ACHN (cell line): ENCODE data around the gene CHMP6.

ENCODE experiments used
- DNase-seq: peaks from one replicate; pipeline ENCODE4 v3.0.0-alpha.2; 2015
- in situ Hi-C: cut with HindIII; loops from 2 replicates; pipeline ENCODE4 v1.10.0; 2017; ENCODE audit warnings: low sequenced_read_pairs, low pct_ligation_motif_present, low pct_unique_long_range_greater_than_20kb

The CHMP6 gene

DNA sequence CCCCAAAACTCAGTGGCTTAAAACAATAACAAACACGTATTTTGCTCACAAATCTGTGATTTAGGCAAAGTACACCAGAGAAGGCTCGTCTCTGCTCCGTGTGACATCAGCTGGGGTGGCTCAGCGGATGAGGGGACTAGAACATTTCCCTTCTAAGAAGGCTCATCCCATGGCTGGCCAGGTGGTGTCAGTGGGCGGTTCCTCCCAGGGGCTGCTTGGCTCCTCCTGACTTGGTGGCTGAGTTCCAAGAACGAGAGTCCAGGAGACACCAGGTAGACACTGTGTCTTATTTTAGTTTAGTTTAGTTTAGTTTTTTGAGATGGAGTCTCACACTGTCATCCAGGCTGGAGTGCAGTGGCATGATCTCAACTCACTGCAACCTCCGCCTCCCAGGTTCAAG lies 5.6 kb upstream of the CHMP6 start:
- in situ Hi-C loops: no loop called here
- DNase-seq: no peak

DNA sequence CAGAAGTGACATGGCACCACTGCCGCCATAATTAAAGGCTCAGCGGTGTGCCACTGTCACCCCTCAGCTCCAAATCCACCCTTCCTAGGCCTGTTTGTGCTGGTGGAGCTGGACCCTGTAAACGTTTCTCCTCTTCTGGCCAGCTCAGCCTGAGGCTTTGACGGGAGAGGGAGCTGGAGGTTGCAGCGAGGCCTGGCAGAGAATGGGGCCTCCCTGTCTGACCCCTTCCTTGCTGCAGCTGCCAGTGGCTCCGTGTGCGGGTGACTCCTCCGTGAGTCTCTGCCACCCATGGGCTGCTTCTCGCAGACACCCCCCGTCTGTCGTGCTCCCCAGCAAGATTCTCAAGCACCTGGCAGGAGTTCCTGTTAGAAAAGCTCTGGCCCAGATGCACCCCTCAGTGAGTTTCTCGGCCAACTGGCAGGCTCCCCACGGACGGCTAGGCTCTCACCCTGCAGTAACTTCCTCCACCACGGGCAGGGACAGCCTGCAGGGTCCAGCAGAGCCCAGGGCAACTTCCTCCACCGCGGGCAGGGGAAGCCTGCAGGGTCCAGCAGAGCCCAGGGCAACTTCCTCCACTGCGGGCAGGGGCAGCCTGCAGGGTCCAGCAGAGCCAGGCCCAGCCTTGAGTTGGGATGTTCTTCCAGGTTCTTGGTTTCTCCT lies 4.7 kb upstream of the CHMP6 start:
- no peak for DNase-seq

DNA sequence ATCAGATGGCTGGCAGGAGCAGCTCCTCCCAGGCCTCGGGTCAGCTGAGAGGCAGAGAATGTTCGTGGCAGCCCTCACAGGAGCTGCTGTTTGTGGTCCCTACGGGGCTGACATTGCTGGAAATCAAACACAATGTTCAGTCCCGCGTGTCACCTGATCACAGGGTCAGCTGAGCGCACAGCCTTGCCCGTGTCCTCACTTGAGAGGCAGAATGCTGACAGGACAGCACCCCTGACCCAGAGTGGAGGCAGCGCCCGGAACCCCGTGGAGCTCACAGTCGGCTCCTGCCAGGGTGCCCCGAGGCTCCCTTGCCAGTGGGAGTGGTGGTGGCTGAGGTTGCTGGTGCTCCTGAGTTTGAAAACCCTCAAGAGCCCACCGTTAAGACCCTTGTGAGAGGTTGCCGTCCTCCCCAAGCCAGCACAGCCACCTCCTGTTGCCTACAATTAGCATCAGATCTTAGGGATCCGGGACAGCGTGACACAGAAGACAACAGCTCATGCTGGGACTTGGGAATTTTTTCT lies 3.6 kb upstream of the CHMP6 start:
- no peak for DNase-seq
- in situ Hi-C loops: no loop called here

More for the DNA sequence above, 4.7 kb upstream of the CHMP6 start:
- in situ Hi-C loops: no loop called here

DNA sequence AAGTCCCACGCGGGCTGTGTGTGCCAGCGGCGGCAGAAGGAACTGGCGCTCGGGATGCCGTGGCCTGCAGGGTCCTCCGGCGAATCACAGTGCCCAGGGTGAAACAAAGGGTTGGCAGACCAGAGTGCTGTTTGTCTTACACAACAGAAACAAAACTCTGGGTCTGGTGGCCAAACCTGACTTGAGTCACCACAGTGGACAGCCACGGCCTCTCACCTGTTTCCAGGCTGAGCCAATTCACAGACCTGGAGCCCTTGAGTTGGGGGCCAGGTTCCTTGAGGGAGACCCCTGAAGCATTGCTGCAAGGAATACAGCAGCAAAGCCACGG lies 2.1 kb upstream of the CHMP6 start:
- in situ Hi-C loops: no loop called here
- no peak for DNase-seq

DNA sequence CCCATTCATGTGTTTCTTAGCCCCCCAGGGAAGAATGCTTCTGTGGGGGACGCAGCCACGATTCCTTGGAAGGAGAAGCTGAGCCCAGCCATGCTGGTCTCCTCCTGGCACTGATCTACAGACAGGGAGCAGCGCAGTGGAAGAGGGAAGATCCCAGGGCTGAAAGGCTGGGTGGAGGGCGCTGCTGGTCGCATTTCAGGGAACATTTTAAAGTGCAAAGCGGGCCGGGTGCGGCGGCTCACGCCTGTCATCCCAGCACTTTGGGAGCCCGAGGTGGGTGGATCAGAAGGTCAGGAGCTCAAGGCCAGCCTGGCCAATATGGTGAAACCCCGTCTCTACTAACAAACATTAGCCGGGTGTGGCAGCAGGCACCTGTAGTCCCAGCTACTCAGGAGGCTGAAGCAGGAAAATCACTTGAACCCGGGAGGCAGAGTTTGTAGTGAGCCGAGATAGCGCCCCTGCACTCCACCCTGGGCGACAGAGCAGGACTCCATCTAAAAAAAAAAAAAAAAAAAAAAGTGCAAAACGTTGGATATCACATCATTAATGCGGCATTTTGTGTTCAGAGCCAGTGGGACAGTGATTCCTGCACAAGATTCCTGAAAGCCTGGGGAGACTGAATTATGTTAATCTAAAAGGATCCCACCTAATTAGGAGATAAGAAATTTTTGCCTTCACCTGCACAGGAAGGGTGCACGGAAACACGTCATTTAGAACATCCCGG lies 558 bp upstream of the CHMP6 start:
- in situ Hi-C loops: no loop called here
- DNase-seq: no peak

DNA sequence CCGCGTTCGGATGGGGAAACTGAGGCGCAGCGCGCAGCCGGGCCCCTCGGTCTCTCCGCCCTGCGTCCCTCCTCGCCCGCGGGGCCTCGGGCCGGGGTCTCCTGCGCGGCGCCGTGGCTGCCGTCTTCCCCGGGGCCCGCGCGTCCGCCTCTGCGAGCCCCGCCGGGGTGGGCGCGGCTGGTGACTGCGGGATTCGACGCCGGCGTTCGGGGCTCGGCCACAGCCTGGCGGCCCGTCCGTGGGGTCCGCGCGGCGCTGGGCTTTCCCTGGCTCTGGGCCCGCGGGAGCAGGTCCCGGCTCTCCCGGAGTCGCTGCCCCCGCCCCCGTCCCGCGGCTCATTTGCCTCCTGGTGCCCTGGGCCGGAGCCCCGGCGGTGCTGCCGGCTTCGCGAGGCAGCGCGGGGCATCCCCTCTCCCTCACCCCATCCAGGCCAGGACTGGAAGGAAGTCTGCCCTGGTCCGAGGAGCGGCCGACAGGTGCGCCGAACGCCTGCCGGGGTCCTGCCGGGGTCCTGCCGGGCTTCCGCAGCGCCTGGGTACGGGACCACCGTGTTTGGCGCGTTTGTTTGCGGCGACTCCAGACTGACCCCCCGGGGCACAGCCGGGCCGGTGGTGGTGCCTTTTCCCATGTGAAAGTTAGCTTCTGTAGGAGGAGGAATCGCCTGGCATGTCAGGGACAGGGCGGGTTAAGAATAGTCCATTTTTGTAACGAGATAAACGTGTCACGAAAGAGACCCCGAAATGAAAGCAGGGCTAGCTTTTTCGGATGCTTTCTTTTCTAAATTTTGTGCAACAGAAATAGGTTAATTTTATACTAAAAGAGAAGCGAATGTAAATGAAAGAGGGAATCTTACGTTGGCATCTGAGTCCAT lies 671 bp downstream of the CHMP6 start:
- DNase-seq: no peak
- in situ Hi-C loops: no loop called here

DNA sequence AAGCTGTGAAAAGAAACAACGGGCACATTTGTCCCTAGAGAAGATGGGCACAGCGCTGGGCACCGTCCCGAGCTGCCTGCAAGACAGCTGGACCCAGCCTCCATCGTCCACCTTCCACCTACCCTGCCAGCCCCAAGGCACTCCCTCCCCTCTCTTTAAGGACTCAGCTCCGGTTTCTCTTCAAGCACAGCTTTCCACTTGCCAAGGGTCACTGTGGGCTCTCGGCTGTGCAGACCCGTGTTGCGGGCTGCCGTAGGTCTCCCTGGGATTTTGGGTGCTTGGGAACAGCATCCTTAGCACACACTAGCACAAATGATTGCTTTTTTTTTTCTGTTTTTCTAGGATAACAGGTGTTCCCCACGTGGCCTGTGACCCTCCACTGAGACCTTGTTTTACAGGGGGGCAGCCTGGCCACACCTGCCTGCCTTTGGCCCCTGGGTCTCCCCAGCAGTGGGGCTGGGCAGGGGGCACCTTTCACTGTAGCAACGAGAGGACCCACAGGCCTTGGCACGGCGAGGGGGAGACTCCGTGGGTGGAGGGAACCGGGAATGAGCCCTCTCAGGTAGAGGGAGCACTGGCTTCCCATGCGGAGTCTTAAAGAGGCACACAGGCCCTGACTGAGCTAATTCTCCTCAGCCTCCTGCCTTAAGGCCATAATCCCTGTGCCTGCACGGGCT lies 1.4 kb downstream of the CHMP6 start:
- DNase-seq: peak; percentile 22

DNA sequence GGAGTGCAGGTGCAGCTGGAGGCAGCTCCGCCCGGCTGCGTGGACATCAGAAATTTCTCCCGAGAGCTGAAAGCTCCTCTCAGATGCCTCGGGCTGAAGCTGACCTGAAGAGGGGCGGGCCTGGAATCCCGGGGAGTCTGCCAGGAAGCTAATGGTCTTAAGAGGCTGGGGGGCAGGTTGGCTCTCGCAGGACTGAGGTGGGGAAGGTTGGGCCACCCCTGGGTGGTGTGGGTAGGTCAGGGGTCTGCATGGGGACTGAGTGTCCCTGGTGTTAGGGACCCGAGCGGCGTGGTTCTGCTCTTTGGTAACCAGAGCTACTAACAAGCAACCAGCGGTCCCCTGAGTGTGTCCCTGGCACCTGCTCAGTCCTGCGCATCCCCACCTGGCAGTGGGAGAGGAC lies 3.5 kb downstream of the CHMP6 start:
- in situ Hi-C loops: no loop called here
- DNase-seq: no peak

More for the DNA sequence above, 1.4 kb downstream of the CHMP6 start:
- in situ Hi-C loops: no loop called here

DNA sequence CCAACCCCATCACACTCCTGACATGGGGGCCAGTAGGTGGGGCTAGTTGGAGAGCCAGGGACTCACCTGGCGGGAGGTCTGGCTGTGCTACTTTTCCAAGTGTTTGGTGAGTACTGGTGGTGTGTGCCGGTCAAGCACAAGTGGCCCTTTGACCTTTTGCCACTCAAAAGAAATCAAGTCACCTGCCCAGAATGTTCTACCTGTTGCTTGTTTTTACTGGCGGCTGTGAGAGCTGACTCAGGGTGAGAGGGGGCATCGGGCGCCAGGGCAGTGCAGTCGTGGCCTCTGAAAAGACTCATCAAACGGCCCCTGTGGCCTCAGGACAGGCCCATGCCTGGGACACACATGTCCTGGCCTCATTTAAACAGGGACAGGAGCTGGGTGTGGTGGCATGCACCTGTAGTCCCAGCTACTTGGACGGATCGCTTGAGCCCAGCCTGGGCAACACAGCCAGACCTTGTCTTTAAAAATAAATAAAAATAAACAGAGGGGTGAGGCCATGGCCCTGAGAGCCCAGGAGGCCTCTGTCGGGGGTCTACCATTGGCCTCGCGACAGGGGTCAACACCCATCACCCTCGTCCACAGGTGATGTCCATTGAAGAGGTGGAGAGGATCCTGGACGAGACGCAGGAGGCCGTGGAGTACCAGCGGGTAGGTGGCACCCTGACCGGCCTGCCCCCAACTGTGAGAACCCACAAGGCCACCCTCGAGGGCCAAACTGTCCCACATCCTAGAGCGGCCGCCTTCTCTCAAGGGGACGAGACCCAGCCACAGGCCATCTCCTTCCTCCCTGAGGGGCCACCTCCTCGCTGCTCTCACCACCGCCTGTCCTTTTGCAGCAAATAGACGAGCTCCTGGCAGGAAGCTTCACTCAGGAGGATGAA lies 5.0 kb downstream of the CHMP6 start:
- in situ Hi-C loops: no loop called here
- DNase-seq: no peak

DNA sequence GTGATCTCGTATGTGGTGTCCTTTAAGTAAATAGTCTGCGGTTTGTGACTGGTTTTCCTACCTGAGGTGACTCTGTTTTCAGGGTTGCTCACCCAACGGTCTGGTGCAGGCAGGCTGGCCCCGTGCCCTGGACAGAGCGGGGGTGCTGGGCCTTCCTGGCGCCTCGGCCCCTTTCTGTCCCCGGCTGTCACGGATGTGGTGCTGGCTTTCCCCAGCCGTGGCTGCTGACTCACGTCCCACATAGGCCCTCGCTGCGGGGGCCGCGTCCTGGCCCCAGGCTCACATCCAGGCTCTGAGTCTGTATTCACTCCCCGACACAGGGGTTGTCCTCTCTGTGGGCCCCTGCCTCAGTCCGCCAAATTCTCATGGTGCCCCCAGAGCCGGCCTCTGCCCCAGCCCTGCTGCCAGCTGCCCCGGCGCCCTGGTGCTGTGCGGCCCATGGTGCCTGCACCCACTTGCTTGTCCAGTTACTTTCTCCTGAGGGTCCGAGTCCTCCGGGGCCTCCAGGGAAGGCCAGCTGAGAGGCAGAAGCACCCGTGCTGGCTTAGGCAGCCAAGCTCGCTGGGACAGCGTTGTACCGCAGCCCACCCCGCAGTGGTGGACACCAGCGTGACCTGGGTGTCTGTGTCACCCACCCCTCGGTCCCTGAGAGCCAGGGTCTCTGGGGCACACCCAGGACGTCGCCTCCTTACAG lies 5.9 kb downstream of the CHMP6 start:
- in situ Hi-C loops: no loop called here
- no peak for DNase-seq

DNA sequence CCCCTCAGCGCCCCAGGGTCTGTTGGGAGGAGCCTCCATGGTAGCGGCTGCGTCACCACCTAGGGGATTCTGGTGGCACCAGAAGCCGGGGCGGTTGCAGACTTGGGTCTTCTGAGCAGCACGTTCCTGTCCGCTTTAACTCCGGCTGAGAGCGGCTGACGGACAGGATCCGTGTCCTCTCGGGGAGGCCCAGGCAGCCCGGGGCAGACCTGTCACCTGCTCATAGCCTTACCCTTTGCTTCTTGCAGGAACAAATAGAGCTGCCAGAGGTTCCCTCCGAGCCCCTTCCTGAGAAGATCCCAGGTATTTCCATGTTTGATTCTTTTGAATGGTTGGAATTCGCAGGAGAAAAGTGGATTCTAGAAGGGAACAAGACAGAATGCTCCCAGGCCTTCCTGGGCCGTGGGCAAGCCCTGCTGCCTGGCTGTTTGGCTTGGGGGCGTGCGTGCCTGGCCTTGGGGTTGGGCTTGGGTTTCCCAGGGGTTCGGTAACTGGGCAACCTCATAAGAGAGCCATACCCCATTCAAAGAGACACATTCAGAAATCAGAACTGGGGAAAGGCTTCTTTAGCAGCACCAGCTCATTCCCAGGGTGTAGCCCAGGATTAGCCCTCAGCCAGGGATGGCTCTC lies 6.6 kb downstream of the CHMP6 start:
- in situ Hi-C loops: no loop called here
- no peak for DNase-seq

DNA sequence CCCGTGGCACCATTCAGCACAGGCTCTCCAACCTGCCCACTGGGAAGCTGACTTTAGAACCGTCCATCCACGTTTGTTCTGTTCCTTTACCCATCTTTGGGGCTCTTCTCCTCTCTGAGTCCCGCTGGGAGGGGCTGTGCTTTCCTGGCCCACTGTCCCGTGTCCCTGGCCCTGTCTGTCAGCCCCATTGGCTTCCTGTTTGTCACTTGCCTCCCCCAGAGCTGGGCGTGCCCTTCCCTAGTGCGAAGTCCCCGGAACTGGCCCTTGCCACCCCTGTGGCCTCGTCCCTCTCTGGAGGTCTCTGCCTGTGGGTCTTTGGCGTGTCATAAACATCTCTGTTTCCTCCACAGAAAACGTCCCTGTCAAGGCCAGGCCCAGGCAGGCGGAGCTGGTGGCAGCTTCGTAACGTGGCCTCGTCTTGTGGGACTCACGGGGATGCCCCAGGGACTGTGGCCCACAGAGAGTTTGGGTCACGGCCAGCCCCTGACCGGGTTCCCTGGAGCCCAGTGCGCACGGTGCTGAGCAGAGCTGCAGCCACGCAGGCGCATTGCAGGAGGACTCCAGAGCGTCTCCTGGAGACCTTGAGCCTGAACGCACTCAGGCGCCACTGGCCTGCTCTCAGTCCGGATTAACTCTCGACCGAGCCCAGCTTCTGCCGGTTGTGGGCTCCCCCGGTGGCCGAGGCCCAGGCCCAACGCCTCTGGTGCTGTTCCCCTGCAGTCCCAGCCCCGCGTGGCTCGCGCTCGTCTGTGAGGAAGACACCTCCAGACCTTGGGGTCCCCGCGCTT lies 7.3 kb downstream of the CHMP6 start:
- DNase-seq: no peak
- in situ Hi-C loops: no loop called here

DNA sequence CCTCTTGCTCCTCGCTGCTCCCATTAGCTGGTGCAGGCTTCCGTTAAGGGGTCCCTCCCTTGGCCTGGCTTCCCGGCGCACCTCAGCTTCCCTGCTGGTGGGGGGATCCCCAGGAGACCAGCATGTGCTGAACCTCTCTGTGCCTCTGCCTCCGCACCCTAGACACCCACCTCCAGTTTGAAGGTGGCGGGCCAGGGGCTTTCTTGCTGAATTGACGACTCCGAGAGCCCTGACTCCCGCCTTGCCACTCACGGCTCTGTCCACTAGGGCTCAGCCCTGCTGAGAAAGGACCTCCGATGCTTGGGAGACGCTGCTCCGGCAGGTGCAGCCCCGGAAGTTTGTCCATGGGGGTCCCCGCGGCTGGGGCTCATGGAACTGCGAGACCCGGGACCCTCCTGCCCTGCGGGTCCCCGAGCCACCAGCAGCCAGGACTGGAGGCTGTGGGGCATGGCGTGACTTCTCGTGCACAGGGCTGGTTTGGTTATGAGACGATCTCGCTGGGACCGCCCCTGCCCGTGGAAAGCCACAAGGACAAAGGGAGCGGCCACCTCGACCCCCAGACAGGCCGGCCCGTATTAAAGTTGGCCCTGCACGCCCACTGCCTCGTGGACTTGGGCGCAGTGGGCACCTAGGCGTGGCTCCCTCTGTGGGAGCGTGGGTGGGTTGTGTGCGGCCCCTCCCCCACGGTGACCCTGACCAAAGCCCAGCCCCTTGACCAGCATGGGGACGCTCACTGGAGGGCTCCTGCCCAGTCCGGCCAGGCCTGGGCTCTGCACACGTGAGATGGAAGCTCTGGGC lies 8.1 kb downstream of the CHMP6 start:
- in situ Hi-C loops: loop anchor here (25.0 kb wide), 1 partner anchor 113 kb away; no protein-coding TSS in a partner anchor

DNA sequence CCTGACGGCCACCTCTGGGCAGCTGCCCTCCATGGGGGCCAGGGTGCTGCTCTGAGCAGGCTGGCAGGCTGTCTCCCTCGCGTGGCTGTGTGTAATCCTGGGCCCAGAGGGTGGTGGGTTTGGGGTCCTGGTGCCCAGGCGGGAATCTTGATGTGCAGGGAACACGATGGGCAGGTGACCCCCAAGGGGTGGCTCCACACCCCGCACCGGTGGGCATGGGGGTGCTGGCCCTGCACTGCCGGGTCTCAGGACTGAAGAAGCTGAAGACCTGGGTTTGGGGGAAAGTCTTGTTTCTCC lies 8.6 kb downstream of the CHMP6 start:
- no peak for DNase-seq
- in situ Hi-C loops: loop anchor here (25.0 kb wide), 1 partner anchor 112 kb away; no protein-coding TSS in a partner anchor

More for the DNA sequence above, 8.1 kb downstream of the CHMP6 start:
- no peak for DNase-seq

DNA sequence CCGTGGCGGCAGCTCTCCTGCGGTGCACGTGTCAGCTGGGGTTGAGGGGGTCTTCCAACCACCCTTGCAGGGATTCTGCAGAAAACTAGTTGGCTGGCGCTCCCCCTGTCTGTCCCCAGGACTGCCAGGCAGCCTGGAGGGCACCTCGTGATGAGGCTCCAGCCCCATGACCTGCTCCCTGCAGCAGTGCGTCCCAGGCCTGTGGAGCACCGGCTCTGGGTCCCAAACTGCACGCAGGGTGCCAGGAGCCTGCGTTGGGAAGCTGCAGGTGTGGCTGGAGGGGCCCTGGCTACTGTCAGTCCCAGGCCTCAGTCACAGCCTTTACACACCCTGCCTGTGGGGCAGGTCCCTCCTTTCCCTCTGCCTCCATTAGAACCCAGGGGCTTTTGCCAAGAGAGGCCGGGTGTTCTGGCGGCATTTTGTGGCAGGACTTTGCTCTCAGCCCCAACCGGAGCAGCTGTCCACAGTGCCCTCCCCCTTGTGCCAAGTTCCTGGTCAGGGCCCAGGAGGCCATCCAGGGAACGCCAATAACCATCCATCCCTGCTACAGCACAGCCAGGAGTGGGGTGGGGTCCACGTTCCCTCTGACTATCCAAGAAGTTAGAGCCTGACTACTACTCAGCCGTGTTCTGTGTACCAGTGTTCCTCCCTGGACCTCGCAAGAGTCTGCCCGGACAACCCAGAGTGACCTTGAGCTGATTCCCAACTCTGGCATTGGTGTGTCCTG lies 9.2 kb downstream of the CHMP6 start:
- in situ Hi-C loops: loop anchor here (25.0 kb wide), 1 partner anchor 112 kb away; no protein-coding TSS in a partner anchor
- DNase-seq: no peak
